Neural progenitor cell (in vitro differentiated cells): Measurements from ENCODE around the gene HOXD11.

ENCODE experiments used
- EZH2 ChIP-seq: fragments of 200-600 bp; sonication (generic); IDR thresholded peaks from 2 replicates; pipeline ENCODE4 v1.6.1; 2017; ENCODE audit warnings: antibody characterized with exemption, mild to moderate bottlenecking, moderate library complexity
- EZH2phosphoT487 ChIP-seq: fragments of 200-600 bp; sonication (generic); IDR thresholded peaks from 2 replicates; pipeline ENCODE4 v1.6.1; 2017; ENCODE audit warnings: antibody characterized with exemption
- TF ChIP-seq, protein P1 (sequence below): fragments of 200-600 bp; sonication (generic); IDR thresholded peaks from 2 replicates; pipeline ENCODE4 v1.5.1; 2017; ENCODE audit warnings: antibody characterized with exemption, mild to moderate bottlenecking

DNA sequence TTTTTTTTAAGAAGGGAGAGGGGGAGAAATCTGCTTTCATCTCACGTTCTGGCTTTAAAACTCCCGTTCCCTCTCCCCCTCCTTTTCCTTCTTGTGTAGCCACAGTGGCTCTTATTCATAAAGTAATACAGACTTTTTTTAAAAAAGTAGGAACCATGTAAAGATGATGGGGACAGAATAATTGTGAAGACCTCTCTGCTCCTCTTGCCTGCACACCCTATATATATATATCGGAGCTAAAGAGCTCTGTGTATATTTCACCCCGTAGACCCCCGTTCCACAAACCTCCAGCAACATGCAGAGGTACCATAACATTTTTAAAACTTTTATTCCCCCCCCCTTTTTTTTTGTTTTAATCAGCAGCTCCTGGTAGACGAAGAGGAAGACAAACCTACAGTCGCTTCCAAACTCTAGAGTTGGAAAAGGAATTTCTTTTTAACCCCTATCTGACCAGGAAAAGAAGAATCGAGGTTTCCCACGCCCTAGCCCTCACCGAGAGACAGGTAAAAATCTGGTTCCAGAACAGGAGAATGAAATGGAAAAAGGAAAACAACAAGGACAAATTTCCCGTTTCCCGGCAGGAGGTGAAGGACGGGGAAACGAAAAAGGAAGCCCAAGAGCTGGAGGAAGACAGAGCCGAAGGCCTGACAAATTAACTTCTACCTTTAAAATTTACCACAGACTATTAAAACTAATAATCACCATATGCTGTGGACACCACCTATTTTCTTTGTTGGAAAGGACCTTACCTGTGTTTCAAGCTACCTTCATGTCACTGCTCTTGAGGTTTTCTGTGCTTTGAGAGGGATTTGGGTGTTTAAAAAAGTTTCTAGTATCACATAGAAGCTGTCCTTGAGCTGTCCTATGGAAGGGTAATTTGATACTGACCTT, 24.1 kb downstream of the HOXD11 start:
- TF ChIP-seq, protein P1, sequence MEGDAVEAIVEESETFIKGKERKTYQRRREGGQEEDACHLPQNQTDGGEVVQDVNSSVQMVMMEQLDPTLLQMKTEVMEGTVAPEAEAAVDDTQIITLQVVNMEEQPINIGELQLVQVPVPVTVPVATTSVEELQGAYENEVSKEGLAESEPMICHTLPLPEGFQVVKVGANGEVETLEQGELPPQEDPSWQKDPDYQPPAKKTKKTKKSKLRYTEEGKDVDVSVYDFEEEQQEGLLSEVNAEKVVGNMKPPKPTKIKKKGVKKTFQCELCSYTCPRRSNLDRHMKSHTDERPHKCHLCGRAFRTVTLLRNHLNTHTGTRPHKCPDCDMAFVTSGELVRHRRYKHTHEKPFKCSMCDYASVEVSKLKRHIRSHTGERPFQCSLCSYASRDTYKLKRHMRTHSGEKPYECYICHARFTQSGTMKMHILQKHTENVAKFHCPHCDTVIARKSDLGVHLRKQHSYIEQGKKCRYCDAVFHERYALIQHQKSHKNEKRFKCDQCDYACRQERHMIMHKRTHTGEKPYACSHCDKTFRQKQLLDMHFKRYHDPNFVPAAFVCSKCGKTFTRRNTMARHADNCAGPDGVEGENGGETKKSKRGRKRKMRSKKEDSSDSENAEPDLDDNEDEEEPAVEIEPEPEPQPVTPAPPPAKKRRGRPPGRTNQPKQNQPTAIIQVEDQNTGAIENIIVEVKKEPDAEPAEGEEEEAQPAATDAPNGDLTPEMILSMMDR: no peak
- TF ChIP-seq EZH2 (peak; percentile 81), EZH2phosphoT487 (peak; percentile 4)
